HG03575 (cell line): ENCODE data around the gene ARF3.

ENCODE experiments used
- ATAC-seq: cut with Tn5 transposase; IDR thresholded peaks from one replicate; pipeline ENCODE4 v1.9.1; 2021; ENCODE audit not compliant: unreplicated experiment, insufficient number of reproducible peaks, low FRiP score; ENCODE audit errors: extremely low read depth

ARF3 gene

DNA sequence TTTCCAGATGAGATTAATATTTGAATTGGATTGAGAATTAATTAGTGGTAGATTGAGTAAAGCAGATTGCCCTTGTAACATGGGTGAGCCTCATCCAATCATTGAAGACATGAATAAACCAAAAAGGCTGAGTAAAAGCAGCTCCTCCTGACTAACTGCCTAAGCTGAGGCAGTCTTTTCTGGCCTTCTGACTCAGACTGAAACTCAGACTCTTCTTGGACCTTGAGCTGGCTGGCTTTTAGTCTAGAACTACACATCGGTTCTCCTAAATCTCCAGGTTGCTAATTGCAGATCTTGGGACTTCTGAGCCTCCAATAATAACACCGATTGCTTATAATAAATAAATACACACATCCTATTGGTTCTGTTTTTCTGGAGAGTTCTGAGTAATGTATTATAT lies 56.0 kb downstream of the ARF3 start:
- no peak for ATAC-seq

DNA sequence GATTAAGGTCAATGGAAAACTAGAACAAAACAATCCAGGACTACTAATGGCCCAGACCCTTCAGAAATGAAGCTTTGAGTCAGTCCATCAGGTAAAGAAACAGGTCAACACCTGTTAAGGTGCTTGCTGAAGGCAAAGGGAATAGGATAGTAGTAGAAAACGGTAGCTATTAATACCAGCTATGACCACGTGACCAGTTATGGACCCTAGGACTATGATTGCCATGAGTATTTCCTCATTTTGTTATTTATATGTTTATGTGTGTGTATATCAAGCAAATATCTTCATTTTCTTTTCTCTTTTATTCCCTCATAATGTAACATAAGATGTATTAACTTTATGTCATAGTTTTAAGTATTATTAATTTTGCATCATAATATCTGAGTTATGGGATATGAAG lies 57.6 kb downstream of the ARF3 start:
- no peak for ATAC-seq

DNA sequence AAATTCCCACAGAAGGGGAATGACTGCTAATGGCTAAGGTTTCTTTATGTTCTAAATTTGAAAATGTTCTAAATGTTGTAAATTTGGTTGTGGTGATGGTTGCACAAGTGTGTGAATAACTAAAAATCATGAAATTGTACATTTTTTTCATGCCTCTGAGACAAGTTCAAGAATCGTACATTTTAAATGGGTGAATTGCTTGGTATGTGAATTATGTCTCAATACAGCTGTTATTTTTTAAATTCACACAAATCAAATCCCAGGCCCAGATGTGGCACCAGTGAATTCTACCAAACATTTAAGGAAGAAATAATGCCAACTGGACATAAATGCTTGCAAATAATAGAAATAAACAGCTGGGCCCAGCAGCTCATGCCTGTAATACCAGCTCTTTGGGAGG lies 63.0 kb downstream of the ARF3 start:
- ATAC-seq = no peak

DNA sequence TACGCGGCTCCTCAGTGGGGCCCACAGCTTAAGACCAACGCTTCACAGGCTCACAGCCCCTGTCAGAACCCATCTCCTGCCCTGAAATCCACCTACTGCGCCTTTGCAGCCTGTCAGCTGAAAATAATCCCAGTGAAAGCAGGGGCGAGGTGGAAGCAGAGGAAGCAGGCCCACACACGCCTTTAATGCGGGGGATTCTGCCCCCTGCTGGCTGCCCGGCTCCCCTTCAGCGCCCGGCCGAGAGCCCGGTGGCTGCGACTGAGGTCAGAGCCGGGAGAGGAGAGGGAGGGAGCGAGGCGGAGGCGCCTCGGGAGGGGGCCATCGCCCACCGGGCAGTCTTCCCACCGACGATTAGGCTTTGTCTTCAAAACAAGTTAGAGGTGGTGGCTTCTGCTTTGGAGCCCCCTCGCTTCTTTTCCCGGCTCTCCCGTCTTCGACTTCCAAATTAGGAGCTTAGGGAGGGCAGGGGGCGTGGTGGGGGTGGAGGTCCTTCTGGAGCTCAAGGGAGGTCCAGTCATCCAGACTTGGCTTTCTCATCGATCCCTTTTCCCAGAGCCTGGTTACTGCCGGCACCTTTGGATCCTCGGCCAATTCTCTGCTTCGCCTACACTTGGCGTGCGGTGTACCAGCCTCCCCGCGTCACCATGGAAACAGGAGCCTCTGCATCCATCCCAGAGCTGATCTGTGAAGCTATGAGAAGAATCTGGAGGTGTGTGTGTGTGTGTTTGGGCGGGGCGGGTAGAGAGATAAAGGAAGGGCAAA lies 66.4 kb downstream of the ARF3 start:
- no peak for ATAC-seq

DNA sequence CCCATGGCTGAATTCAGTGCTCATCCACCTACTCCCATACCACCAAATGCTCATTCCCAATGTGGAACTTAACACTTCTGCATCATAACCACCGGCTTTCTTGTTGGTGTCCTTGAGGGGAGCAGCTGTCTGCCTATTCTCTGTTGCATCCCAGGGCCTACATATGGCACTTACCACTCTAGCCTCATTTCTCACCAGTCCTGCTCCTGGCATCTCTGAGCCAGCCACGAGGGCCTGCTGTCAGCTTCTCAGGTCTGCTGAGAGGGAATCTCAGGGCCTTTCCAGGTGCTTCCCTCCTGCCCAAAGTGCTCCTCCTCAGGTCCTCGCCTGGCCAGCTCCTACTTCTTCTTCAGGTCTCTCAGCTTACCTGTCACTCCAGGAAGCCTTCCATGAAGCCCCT lies 67.6 kb downstream of the ARF3 start:
- ATAC-seq = no peak
